ENCODE data around the gene CACNB3.
A peak's percentile ranks its signal among the peaks of the same experiment; 100 is the strongest.

The CACNB3 gene

GRCh38 chr12:48816143-48816854 is 2.0 kb upstream of the CACNB3 start:
- Histone ChIP-seq H3K36me3 (ENCODE audit: control insufficient read depth in 1 of 2, insufficient read depth in 2 of 2, low read length in 2 of 2) (no peaks in the 10 kb centered on the region), H3K4me1 (ENCODE audit: control insufficient read depth in 1 of 2, insufficient read depth in 2 of 2, low read length in 2 of 2) (peaks cover 32 to 38% of the 10 kb centered on the region in 2 donors), H3K9ac (ENCODE audit: low read depth in 1 of 2, low read length in 2 of 2) (peak overlapping the region; percentile 8 to 9), H3K9me3 (ENCODE audit: control insufficient read depth in 1 of 2, low read length in 2 of 2) (no peaks in the 10 kb centered on the region), H3K4me3 (ENCODE audit: low read depth in 1 of 2, low read length in 2 of 2) (peak overlapping the region; percentile 86 to 94), H3K27ac (ENCODE audit: low read depth, low read length) (no peak overlapping the region), H3K27me3 (ENCODE audit: control insufficient read depth in 1 of 2, insufficient read depth in 2 of 2, low read length in 2 of 2) (no peaks in the 10 kb centered on the region)

- H3K9ac ChIP-seq (ENCODE audit: low read depth in 1 of 2, low read length in 2 of 2) = peak overlapping the region in 1 of 2 donors; percentile 32
- H3K4me1 ChIP-seq (ENCODE audit: control insufficient read depth in 1 of 2, insufficient read depth in 2 of 2, low read length in 2 of 2) = peaks cover 33 to 36% of the 10 kb centered on the region in 2 donors
- H3K9me3 ChIP-seq (ENCODE audit: control insufficient read depth in 1 of 2, low read length in 2 of 2) = no peaks in the 10 kb centered on the region
- H3K27ac ChIP-seq (ENCODE audit: low read depth, low read length) = no peak overlapping the region
- H3K36me3 ChIP-seq (ENCODE audit: control insufficient read depth in 1 of 2, insufficient read depth in 2 of 2, low read length in 2 of 2) = peaks cover 0 to 4% of the 10 kb centered on the region in 2 donors
- H3K4me3 ChIP-seq (ENCODE audit: low read depth in 1 of 2, low read length in 2 of 2) = peak overlapping the region; percentile 73 to 80
- H3K27me3 ChIP-seq (ENCODE audit: control insufficient read depth in 1 of 2, insufficient read depth in 2 of 2, low read length in 2 of 2) = no peaks in the 10 kb centered on the region
Observed at GRCh38 chr12:48818831-48819590, 715 bp downstream of the CACNB3 start.

DNA sequence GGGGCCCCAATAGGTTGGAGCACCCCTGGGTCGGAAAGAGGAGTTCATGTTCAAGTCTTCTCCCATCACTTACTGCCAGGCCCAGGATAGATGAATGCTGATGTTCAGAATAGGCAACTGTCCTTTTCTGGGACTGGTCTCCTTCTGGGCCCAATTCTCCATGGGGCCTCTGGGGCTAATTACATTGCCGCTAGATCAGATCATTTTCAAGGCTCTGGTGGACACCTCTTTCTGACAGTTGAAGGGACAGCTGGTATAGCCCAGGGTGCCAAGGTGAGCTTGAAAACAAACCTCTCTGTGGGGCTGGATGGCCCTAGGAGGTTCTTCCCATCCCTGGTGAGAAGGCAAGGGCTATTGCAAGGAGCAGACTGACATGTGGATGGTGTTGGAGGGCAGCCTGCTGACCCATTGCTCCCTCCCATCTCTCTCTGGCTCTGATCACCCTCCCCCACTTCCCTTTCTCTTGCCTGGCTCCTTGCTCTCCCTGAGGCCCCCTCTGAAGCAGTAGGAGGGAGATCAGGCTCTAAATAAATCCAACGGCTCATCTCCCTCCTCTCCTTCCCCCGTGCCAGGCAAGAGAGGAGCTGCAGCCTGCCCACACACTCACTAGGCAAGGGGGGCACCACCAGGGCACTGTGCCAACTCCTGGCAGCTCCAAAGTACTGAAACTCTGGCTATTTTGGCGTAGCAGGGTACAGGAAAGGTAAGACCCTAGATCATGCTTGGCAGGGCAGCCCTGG is 1.9 kb downstream of the CACNB3 start:
- Histone ChIP-seq H3K36me3 (ENCODE audit: control insufficient read depth in 1 of 2, insufficient read depth in 2 of 2, low read length in 2 of 2) (peaks cover 0 to 10% of the 10 kb centered on the region in 2 donors), H3K4me3 (ENCODE audit: low read depth in 1 of 2, low read length in 2 of 2) (no peak overlapping the region), H3K27me3 (ENCODE audit: control insufficient read depth in 1 of 2, insufficient read depth in 2 of 2, low read length in 2 of 2) (no peaks in the 10 kb centered on the region), H3K4me1 (ENCODE audit: control insufficient read depth in 1 of 2, insufficient read depth in 2 of 2, low read length in 2 of 2) (peaks cover 33% of the 10 kb centered on the region in 2 donors), H3K9me3 (ENCODE audit: control insufficient read depth in 1 of 2, low read length in 2 of 2) (no peaks in the 10 kb centered on the region), H3K9ac (ENCODE audit: low read depth in 1 of 2, low read length in 2 of 2) (no peak overlapping the region), H3K27ac (ENCODE audit: low read depth, low read length) (no peak overlapping the region)

GRCh38 chr12:48822139-48822538 is 3.8 kb downstream of the CACNB3 start:
- H3K36me3 ChIP-seq (ENCODE audit: control insufficient read depth in 1 of 2, insufficient read depth in 2 of 2, low read length in 2 of 2) = peaks cover 7 to 27% of the 10 kb centered on the region in 2 donors
- no peaks in the 10 kb centered on the region for H3K27me3 ChIP-seq (ENCODE audit: control insufficient read depth in 1 of 2, insufficient read depth in 2 of 2, low read length in 2 of 2)
- H3K4me1 ChIP-seq (ENCODE audit: control insufficient read depth in 1 of 2, insufficient read depth in 2 of 2, low read length in 2 of 2) = peaks cover 18 to 21% of the 10 kb centered on the region in 2 donors
- no peaks in the 10 kb centered on the region for H3K9me3 ChIP-seq (ENCODE audit: control insufficient read depth in 1 of 2, low read length in 2 of 2)
- no peak overlapping the region for H3K4me3 ChIP-seq (ENCODE audit: low read depth in 1 of 2, low read length in 2 of 2)
- H3K9ac ChIP-seq (ENCODE audit: low read depth in 1 of 2, low read length in 2 of 2) = no peak overlapping the region
- H3K27ac ChIP-seq (ENCODE audit: low read depth, low read length) = no peak overlapping the region

GRCh38 chr12:48822711-48823110 is 4.4 kb downstream of the CACNB3 start:
- Histone ChIP-seq H3K9ac (ENCODE audit: low read depth in 1 of 2, low read length in 2 of 2) (no peak overlapping the region), H3K27ac (ENCODE audit: low read depth, low read length) (no peak overlapping the region), H3K36me3 (ENCODE audit: control insufficient read depth in 1 of 2, insufficient read depth in 2 of 2, low read length in 2 of 2) (peaks cover 7 to 33% of the 10 kb centered on the region in 2 donors), H3K27me3 (ENCODE audit: control insufficient read depth in 1 of 2, insufficient read depth in 2 of 2, low read length in 2 of 2) (no peaks in the 10 kb centered on the region), H3K9me3 (ENCODE audit: control insufficient read depth in 1 of 2, low read length in 2 of 2) (no peaks in the 10 kb centered on the region), H3K4me1 (ENCODE audit: control insufficient read depth in 1 of 2, insufficient read depth in 2 of 2, low read length in 2 of 2) (peaks cover 14 to 19% of the 10 kb centered on the region in 2 donors), H3K4me3 (ENCODE audit: low read depth in 1 of 2, low read length in 2 of 2) (no peak overlapping the region)

DNA sequence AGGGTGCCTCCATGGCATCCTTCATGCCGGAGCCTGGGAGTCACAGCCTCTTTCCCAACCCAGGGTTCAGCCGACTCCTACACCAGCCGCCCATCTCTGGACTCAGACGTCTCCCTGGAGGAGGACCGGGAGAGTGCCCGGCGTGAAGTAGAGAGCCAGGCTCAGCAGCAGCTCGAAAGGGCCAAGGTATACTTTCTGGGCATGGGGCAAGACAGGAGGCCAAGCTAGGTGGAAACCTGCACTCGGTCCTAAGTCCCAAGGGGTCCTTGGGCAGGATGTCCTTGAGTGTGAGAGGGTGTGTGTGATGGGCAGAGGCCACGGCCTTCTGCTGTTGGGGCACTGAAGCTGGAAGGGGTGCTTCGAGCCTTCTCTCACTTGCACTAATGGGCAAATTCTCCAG is 5.0 kb downstream of the CACNB3 start:
- Histone ChIP-seq H3K4me1 (ENCODE audit: control insufficient read depth in 1 of 2, insufficient read depth in 2 of 2, low read length in 2 of 2) (peaks cover 11 to 14% of the 10 kb centered on the region in 2 donors), H3K4me3 (ENCODE audit: low read depth in 1 of 2, low read length in 2 of 2) (no peak overlapping the region), H3K9me3 (ENCODE audit: control insufficient read depth in 1 of 2, low read length in 2 of 2) (no peaks in the 10 kb centered on the region), H3K36me3 (ENCODE audit: control insufficient read depth in 1 of 2, insufficient read depth in 2 of 2, low read length in 2 of 2) (peaks cover 8 to 38% of the 10 kb centered on the region in 2 donors), H3K9ac (ENCODE audit: low read depth in 1 of 2, low read length in 2 of 2) (no peak overlapping the region), H3K27me3 (ENCODE audit: control insufficient read depth in 1 of 2, insufficient read depth in 2 of 2, low read length in 2 of 2) (no peaks in the 10 kb centered on the region), H3K27ac (ENCODE audit: low read depth, low read length) (no peak overlapping the region)

- Histone ChIP-seq H3K27ac (ENCODE audit: low read depth, low read length) (no peak overlapping the region), H3K9me3 (ENCODE audit: control insufficient read depth in 1 of 2, low read length in 2 of 2) (no peaks in the 10 kb centered on the region), H3K4me1 (ENCODE audit: control insufficient read depth in 1 of 2, insufficient read depth in 2 of 2, low read length in 2 of 2) (peaks cover 10 to 11% of the 10 kb centered on the region in 2 donors), H3K36me3 (ENCODE audit: control insufficient read depth in 1 of 2, insufficient read depth in 2 of 2, low read length in 2 of 2) (peaks cover 16 to 46% of the 10 kb centered on the region in 2 donors), H3K4me3 (ENCODE audit: low read depth in 1 of 2, low read length in 2 of 2) (no peak overlapping the region), H3K9ac (ENCODE audit: low read depth in 1 of 2, low read length in 2 of 2) (no peak overlapping the region), H3K27me3 (ENCODE audit: control insufficient read depth in 1 of 2, insufficient read depth in 2 of 2, low read length in 2 of 2) (no peaks in the 10 kb centered on the region)
Observed at GRCh38 chr12:48824112-48824511, 5.8 kb downstream of the CACNB3 start.

GRCh38 chr12:48824905-48825304 is 6.6 kb downstream of the CACNB3 start:
- H3K4me3 ChIP-seq (ENCODE audit: low read depth in 1 of 2, low read length in 2 of 2) = no peak overlapping the region
- peaks cover 9 to 11% of the 10 kb centered on the region in 2 donors for H3K4me1 ChIP-seq (ENCODE audit: control insufficient read depth in 1 of 2, insufficient read depth in 2 of 2, low read length in 2 of 2)
- H3K36me3 ChIP-seq (ENCODE audit: control insufficient read depth in 1 of 2, insufficient read depth in 2 of 2, low read length in 2 of 2) = peaks cover 24 to 52% of the 10 kb centered on the region in 2 donors

GRCh38 chr12:48826209-48826855 is 8.0 kb downstream of the CACNB3 start:
- Histone ChIP-seq H3K4me1 (ENCODE audit: control insufficient read depth in 1 of 2, insufficient read depth in 2 of 2, low read length in 2 of 2) (peaks cover 9 to 11% of the 10 kb centered on the region in 2 donors), H3K27ac (ENCODE audit: low read depth, low read length) (no peak overlapping the region), H3K27me3 (ENCODE audit: control insufficient read depth in 1 of 2, insufficient read depth in 2 of 2, low read length in 2 of 2) (no peaks in the 10 kb centered on the region), H3K9ac (ENCODE audit: low read depth in 1 of 2, low read length in 2 of 2) (no peak overlapping the region), H3K36me3 (ENCODE audit: control insufficient read depth in 1 of 2, insufficient read depth in 2 of 2, low read length in 2 of 2) (peaks cover 38 to 66% of the 10 kb centered on the region in 2 donors), H3K9me3 (ENCODE audit: control insufficient read depth in 1 of 2, low read length in 2 of 2) (no peaks in the 10 kb centered on the region), H3K4me3 (ENCODE audit: low read depth in 1 of 2, low read length in 2 of 2) (no peak overlapping the region)

More at GRCh38 chr12:48824905-48825304, 6.6 kb downstream of the CACNB3 start:
- Histone ChIP-seq H3K9me3 (ENCODE audit: control insufficient read depth in 1 of 2, low read length in 2 of 2) (no peaks in the 10 kb centered on the region), H3K9ac (ENCODE audit: low read depth in 1 of 2, low read length in 2 of 2) (no peak overlapping the region), H3K27me3 (ENCODE audit: control insufficient read depth in 1 of 2, insufficient read depth in 2 of 2, low read length in 2 of 2) (no peaks in the 10 kb centered on the region), H3K27ac (ENCODE audit: low read depth, low read length) (no peak overlapping the region)
